ENCODE data around the gene TMEM80. TPM values are rescaled to one million over a fixed set of nuclear protein-coding genes. Genes with fewer than 3 reads are reported as not detected.

The TMEM80 gene
- total and polyA plus RNA-seq, 9 of the 15 experiments (the other 6 are each of a cell fraction or from before 2014, with no cell fraction given): 5.1 to 30.1 (median 12.4) TPM

DNA sequence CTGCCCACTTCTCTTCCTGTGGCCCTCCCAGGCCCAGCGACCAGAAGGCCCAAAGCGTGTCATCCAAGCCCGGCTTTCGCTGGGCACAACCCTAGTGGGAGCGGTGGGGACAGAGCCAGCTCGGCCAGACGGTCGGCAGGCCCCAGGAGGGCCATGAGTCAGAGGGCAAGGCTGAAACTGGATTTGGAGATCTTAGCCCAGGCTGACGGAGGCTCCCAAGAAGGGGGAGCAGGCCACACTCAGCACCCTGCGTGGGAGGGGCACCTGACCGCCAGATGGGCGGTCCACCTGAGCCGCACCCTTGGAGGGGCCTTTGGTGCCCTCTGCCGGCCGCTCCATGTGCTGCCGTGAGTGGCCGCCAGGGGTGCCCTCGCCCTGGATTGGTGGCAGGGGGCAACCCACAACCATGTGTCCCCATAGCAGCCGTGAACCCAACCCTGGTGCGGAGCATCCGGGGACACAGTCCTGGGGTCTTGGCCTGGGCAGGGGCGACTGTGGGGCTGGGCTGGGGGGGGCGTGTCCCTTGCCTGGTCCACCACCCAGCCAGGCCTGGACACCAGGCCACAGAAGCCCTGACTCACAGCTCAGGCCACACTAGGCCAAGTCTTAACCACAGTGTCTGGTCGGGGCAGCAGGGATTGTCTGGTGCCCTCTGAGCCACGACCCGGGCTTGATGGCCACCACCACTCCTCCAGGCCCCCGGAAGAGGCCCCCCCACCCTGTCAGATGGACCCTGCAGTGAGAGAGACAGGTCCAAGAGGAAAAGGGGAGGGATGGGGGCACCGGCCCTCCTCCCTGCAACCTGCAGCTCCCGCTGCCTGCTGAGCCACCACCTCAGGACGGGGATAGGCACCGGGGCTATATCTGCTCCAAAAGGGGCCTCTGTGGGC lies 32.5 kb downstream of the TMEM80 start (continued):
- TF ChIP-seq CEBPG (CRISPR knock-in tag; IDR thresholded peaks at IDR 0.05): 0 out of 2 replicates have a peak, but pooled peaks have one; percentile 49
- no peak for TF ChIP-seq CEBPG (tag; conservative IDR thresholded peaks at IDR 0.05 in 1 of 2, IDR thresholded peaks at IDR 0.05 in 1 of 2)
- TF ChIP-seq NR3C1 (CRISPR knock-in tag; IDR thresholded peaks at IDR 0.05): no peak
- peak in 1 of 2 experiments; percentile 79; a peak in 1 of 4 replicates for TF ChIP-seq RCOR1 (IDR thresholded peaks at IDR 0.05; ENCODE audit: borderline replicate concordance in 1 of 2, low read depth in 2 of 2, low read length in 2 of 2)
- TF ChIP-seq, protein P1, sequence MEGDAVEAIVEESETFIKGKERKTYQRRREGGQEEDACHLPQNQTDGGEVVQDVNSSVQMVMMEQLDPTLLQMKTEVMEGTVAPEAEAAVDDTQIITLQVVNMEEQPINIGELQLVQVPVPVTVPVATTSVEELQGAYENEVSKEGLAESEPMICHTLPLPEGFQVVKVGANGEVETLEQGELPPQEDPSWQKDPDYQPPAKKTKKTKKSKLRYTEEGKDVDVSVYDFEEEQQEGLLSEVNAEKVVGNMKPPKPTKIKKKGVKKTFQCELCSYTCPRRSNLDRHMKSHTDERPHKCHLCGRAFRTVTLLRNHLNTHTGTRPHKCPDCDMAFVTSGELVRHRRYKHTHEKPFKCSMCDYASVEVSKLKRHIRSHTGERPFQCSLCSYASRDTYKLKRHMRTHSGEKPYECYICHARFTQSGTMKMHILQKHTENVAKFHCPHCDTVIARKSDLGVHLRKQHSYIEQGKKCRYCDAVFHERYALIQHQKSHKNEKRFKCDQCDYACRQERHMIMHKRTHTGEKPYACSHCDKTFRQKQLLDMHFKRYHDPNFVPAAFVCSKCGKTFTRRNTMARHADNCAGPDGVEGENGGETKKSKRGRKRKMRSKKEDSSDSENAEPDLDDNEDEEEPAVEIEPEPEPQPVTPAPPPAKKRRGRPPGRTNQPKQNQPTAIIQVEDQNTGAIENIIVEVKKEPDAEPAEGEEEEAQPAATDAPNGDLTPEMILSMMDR (IDR thresholded peaks at IDR 0.05 in 2 of 3, conservative IDR thresholded peaks at IDR 0.05 in 1 of 3; ENCODE audit: insufficient read depth in 2 of 3, low read depth in 1 of 3, low read length in 3 of 3): peak; percentile 99 to 100 (median 100)
- TF ChIP-seq ZNF778 (CRISPR knock-in tag; IDR thresholded peaks at IDR 0.05): no peak
- TF ChIP-seq KLF6 (CRISPR knock-in tag; IDR thresholded peaks at IDR 0.05; ENCODE audit: borderline replicate concordance): peak; percentile 80; the same call in 1 of the 2 replicates
- TF ChIP-seq CBFA2T3 (IDR thresholded peaks at IDR 0.05): peak; percentile 55
- peak; percentile 73 for TF ChIP-seq CC2D1A (IDR thresholded peaks at IDR 0.05)
- TF ChIP-seq SUPT5H (IDR thresholded peaks at IDR 0.05): no peak
- no peak for TF ChIP-seq ZNF354B (CRISPR knock-in tag; IDR thresholded peaks at IDR 0.05)
- TF ChIP-seq SAFB2 (IDR thresholded peaks at IDR 0.05; ENCODE audit: borderline replicate concordance, low read depth, low read length, severe bottlenecking): no peak
- peak; percentile 87 for TF ChIP-seq KLF16 (IDR thresholded peaks at IDR 0.05)
- TF ChIP-seq, protein P2, sequence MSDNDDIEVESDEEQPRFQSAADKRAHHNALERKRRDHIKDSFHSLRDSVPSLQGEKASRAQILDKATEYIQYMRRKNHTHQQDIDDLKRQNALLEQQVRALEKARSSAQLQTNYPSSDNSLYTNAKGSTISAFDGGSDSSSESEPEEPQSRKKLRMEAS (CRISPR knock-in tag; IDR thresholded peaks at IDR 0.05): peak; percentile 86
- TF ChIP-seq, protein P3, sequence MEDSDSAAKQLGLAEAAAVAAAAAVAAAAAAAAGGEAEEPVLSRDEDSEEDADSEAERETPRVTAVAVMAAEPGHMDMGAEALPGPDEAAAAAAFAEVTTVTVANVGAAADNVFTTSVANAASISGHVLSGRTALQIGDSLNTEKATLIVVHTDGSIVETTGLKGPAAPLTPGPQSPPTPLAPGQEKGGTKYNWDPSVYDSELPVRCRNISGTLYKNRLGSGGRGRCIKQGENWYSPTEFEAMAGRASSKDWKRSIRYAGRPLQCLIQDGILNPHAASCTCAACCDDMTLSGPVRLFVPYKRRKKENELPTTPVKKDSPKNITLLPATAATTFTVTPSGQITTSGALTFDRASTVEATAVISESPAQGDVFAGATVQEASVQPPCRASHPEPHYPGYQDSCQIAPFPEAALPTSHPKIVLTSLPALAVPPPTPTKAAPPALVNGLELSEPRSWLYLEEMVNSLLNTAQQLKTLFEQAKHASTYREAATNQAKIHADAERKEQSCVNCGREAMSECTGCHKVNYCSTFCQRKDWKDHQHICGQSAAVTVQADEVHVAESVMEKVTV (CRISPR knock-in tag; IDR thresholded peaks at IDR 0.05): peak; percentile 92
- TF ChIP-seq, protein P4, sequence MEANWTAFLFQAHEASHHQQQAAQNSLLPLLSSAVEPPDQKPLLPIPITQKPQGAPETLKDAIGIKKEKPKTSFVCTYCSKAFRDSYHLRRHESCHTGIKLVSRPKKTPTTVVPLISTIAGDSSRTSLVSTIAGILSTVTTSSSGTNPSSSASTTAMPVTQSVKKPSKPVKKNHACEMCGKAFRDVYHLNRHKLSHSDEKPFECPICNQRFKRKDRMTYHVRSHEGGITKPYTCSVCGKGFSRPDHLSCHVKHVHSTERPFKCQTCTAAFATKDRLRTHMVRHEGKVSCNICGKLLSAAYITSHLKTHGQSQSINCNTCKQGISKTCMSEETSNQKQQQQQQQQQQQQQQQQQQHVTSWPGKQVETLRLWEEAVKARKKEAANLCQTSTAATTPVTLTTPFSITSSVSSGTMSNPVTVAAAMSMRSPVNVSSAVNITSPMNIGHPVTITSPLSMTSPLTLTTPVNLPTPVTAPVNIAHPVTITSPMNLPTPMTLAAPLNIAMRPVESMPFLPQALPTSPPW (CRISPR knock-in tag; IDR thresholded peaks at IDR 0.05): peak; percentile 94
- peak; percentile 85; the same call in 1 of the 2 replicates for TF ChIP-seq MTA3 (IDR thresholded peaks at IDR 0.05; ENCODE audit: borderline replicate concordance)
- no peak for TF ChIP-seq ZNF174 (CRISPR knock-in tag; IDR thresholded peaks at IDR 0.05)
- no peak for TF ChIP-seq ZBTB17 (CRISPR knock-in tag; IDR thresholded peaks at IDR 0.05)
- TF ChIP-seq EGR1 (conservative IDR thresholded peaks at IDR 0.05): peak; percentile 96
- TF ChIP-seq RBM22 (IDR thresholded peaks at IDR 0.05; ENCODE audit: low read depth, low read length, poor library complexity, severe bottlenecking): peak; percentile 77
- peak; percentile 94 for TF ChIP-seq MAZ (CRISPR knock-in tag; conservative IDR thresholded peaks at IDR 0.05 in 1 of 2, IDR thresholded peaks at IDR 0.05 in 1 of 2)
- TF ChIP-seq XRCC5 (IDR thresholded peaks at IDR 0.05; ENCODE audit: low read depth, low read length): peak; percentile 93
- TF ChIP-seq CBFA2T2 (conservative IDR thresholded peaks at IDR 0.05): peak; percentile 46
